OCI-LY3 (cell line): ENCODE measurements around the gene GNA12.

ENCODE experiments used
- H2AFZ ChIP-seq: fragments of 200-600, 300-600 bp; shearing (Covaris generic); 2 replicates; pipeline ENCODE4 v1.6.0; 2014; ENCODE audit warnings: antibody characterized with exemption, low read depth, low read length
- H3K27ac ChIP-seq: fragments of 200-600, 300-600 bp; sonication (generic); 2 replicates; pipeline ENCODE4 v1.5.1; 2014; ENCODE audit warnings: mild to moderate bottlenecking, low read length, moderate library complexity, mixed read lengths
- H3K27me3 ChIP-seq: fragments of 200-600, 300-600 bp; sonication (generic); 2 replicates; pipeline ENCODE4 v1.6.1; 2014; ENCODE audit warnings: low read depth, low read length, mixed read lengths
- H3K36me3 ChIP-seq: fragments of 200-600, 300-600 bp; sonication (generic); replicated peaks from 2 replicates; pipeline ENCODE3; 2014; ENCODE audit warnings: low read depth, low read length, mixed read lengths
- H3K4me1 ChIP-seq: fragments of 300-600, 200-600 bp; sonication (generic); 2 replicates; pipeline ENCODE4 v1.6.1; 2014; ENCODE audit warnings: low read length, mixed read lengths
- H3K4me2 ChIP-seq: fragments of 200-600, 300-600 bp; sonication (generic); 2 replicates; pipeline ENCODE4 v1.6.1; 2014; ENCODE audit warnings: low read length, mixed read lengths
- H3K4me3 ChIP-seq: fragments of 300-600, 200-600 bp; sonication (generic); 2 replicates; pipeline ENCODE4 v1.5.1; 2014; ENCODE audit warnings: antibody characterized with exemption, mild to moderate bottlenecking, low read length, moderate library complexity
- H3K79me2 ChIP-seq: fragments of 300-600, 200-600 bp; shearing (Covaris generic); 2 replicates; pipeline ENCODE4 v1.6.1; 2014; ENCODE audit warnings: mild to moderate bottlenecking, low read length, mixed read lengths
- H3K9ac ChIP-seq: fragments of 300-600, 200-600 bp; shearing (Covaris generic); 2 replicates; pipeline ENCODE4 v1.6.0; 2014; ENCODE audit warnings: mild to moderate bottlenecking, low read length, moderate library complexity
- H3K9me3 ChIP-seq: fragments of 200-600, 300-600 bp; shearing (Covaris generic); 2 replicates; pipeline ENCODE4 v1.6.1; 2014; ENCODE audit warnings: low read length, mixed read lengths; ENCODE audit not compliant: insufficient read depth
- H4K20me1 ChIP-seq: fragments of 200-600, 300-600 bp; sonication (generic); 2 replicates; pipeline ENCODE4 v1.6.1; 2016; ENCODE audit warnings: low read length, mixed read lengths; ENCODE audit not compliant: insufficient read depth
- EZH2phosphoT487 ChIP-seq: fragments of 200-600 bp; shearing (Covaris generic); IDR thresholded peaks from 2 replicates; pipeline ENCODE4 v1.6.1; 2018; ENCODE audit warnings: antibody characterized with exemption, mixed run types, low read depth
- TF ChIP-seq, protein P1 (sequence below): fragments of 200-600, 300-600 bp; sonication (generic); IDR thresholded peaks from 2 replicates; pipeline ENCODE4 v1.5.1; 2014; ENCODE audit warnings: antibody characterized with exemption, low read length, low read depth

Gene GNA12

DNA sequence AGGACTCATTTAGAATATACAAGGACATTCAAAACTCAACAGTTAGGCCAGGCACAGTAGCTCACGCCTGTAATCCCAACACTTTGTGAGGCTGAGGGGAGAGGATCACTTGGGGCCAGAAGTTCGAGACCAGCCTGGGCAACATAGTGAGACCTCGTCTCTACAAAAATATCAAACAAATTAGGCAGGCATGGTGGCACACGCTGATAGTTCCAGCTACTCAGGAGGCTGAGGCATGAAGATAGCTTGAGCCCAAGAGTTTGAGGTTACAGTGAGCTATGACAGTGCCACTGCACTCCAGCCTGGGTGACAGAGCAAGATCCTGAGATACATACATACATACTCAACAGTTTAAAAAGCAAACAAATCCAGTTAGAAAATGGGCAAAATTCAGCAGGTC, 44.9 kb downstream of the GNA12 start:
- H3K4me1 ChIP-seq: peaks cover 70% of the 10 kb centered on the region
- H3K27ac ChIP-seq: no peak overlapping the region
- H2AFZ ChIP-seq: no peak overlapping the region
- no peak overlapping the region for H3K9ac ChIP-seq
- H3K36me3 ChIP-seq: peaks cover 4% of the 10 kb centered on the region
- peaks cover 3% of the 10 kb centered on the region; the same call in 1 of the 2 replicates for H4K20me1 ChIP-seq
- peak overlapping the region; percentile 10; the same call in 1 of the 2 replicates for H3K4me3 ChIP-seq
- H3K27me3 ChIP-seq: no peaks in the 10 kb centered on the region
- H3K79me2 ChIP-seq: peaks cover 46% of the 10 kb centered on the region
- H3K4me2 ChIP-seq: peak overlapping the region; percentile 53
- no peak for TF ChIP-seq EZH2phosphoT487
- TF ChIP-seq, protein P1, sequence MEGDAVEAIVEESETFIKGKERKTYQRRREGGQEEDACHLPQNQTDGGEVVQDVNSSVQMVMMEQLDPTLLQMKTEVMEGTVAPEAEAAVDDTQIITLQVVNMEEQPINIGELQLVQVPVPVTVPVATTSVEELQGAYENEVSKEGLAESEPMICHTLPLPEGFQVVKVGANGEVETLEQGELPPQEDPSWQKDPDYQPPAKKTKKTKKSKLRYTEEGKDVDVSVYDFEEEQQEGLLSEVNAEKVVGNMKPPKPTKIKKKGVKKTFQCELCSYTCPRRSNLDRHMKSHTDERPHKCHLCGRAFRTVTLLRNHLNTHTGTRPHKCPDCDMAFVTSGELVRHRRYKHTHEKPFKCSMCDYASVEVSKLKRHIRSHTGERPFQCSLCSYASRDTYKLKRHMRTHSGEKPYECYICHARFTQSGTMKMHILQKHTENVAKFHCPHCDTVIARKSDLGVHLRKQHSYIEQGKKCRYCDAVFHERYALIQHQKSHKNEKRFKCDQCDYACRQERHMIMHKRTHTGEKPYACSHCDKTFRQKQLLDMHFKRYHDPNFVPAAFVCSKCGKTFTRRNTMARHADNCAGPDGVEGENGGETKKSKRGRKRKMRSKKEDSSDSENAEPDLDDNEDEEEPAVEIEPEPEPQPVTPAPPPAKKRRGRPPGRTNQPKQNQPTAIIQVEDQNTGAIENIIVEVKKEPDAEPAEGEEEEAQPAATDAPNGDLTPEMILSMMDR: no peak
- no peaks in the 10 kb centered on the region for H3K9me3 ChIP-seq

DNA sequence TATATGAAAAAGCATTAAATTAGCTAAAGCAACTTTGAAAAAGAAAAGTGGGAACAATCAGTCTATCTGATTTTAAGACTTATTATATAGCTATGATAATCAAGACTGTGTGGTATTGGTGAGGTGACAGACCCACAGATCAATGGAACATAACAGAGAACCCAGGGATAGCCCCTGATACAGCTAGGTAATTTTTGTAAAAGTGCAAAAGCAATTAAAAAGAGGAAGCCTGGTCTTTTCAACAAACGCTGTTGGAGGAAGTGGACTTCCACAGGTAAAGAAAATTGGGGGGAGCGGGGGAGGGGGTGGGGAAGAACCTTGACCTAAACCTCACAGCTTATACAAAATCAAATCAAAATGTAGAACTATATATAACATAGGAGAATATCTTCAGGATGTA, 45.4 kb downstream of the GNA12 start:
- no peak overlapping the region for H2AFZ ChIP-seq
- H3K79me2 ChIP-seq: peaks cover 46% of the 10 kb centered on the region
- H3K9ac ChIP-seq: no peak overlapping the region
- peaks cover 70% of the 10 kb centered on the region for H3K4me1 ChIP-seq
- TF ChIP-seq EZH2phosphoT487: no peak
- TF ChIP-seq, protein P1: no peak
- peaks cover 9% of the 10 kb centered on the region for H3K36me3 ChIP-seq
- no peak overlapping the region for H3K27ac ChIP-seq
- H3K9me3 ChIP-seq: no peaks in the 10 kb centered on the region
- peaks cover 3% of the 10 kb centered on the region; the same call in 1 of the 2 replicates for H4K20me1 ChIP-seq
- no peaks in the 10 kb centered on the region for H3K27me3 ChIP-seq
- H3K4me2 ChIP-seq: peak overlapping the region; percentile 53
- peak overlapping the region; percentile 10; the same call in 1 of the 2 replicates for H3K4me3 ChIP-seq

DNA sequence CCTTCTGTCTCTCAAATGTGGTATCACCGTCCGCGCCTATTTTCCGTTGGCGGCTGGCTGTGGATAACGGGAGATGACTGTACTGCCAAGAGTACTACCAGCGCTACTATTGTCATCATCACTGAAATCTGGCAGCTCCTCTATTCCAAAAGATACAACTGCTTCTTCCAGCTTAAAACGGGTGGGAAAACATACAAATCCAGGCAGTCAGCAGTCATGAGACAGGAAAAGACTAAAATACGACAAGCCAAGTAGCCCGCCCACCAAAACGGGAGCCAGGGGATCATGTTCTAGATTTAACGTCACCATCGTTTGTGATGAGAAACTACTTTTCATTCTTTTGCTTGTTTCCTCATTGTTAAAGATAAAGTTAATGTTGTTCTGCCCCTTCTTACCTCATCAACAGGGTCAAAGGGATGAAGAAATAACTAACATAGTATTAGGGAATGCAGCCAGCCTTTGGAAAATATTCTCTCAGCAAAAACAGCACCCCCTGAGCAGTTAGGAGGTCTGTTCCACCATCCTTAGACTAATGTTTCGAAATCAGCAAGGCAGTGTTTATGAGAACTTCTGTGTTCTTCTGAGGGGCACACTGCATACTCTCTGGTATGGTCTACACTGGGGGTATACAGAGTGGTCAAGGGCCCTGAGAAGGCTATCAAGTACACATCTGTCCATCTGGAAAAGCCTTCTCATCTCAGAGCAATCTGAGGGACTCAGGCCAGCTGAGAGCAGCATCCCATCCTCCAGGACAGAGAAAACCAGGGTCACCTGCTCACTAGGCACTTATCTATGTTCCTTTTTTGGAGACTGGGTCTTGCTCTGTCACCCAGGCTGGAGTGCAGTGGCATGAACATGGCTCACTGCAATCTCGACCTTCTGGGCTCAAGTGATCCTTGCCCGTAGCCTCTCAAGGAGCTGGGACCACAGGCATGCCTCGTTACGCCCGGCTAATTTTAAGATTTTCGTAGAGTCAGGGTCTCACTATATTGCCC, 47.5 kb downstream of the GNA12 start:
- no peak overlapping the region for H3K4me3 ChIP-seq
- peaks cover 42% of the 10 kb centered on the region for H3K79me2 ChIP-seq
- H3K4me1 ChIP-seq: peaks cover 52% of the 10 kb centered on the region
- no peak overlapping the region for H3K27ac ChIP-seq
- no peak overlapping the region for H3K9ac ChIP-seq
- no peak overlapping the region for H2AFZ ChIP-seq
- TF ChIP-seq, protein P1: no peak
- TF ChIP-seq EZH2phosphoT487: no peak
- H3K27me3 ChIP-seq: no peaks in the 10 kb centered on the region
- H3K36me3 ChIP-seq: peaks cover 13% of the 10 kb centered on the region
- no peaks in the 10 kb centered on the region for H3K9me3 ChIP-seq
- 0 out of 2 replicates have a peak overlapping the region, but pooled peaks have one; percentile 11 for H3K4me2 ChIP-seq
- H4K20me1 ChIP-seq: peaks cover 3% of the 10 kb centered on the region; the same call in 1 of the 2 replicates

DNA sequence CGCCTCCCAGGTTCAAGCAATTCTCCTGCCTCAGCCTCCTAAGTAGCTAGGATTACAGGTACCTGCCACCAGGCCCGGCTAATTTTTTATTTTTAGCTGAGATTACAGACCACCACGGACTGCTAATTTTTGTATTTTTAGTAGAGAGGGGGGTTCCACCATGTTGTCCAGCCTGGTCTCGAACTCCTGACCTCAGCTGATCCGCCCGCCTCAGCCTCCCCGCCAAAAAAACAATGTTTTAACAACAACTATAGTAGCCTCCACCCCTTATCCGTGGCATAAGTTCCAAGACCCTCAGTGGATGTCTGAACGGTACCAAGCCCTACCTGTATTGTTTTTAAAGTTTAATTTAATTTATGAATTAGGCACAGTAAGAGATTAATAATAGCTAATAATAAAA, 48.2 kb downstream of the GNA12 start:
- Histone ChIP-seq H3K79me2 (peaks cover 37% of the 10 kb centered on the region), H3K4me1 (peaks cover 44% of the 10 kb centered on the region), H3K9ac (no peak overlapping the region), H4K20me1 (peaks cover 3% of the 10 kb centered on the region; the same call in 1 of the 2 replicates), H3K4me3 (no peak overlapping the region), H3K4me2 (no peak overlapping the region), H3K36me3 (peaks cover 13% of the 10 kb centered on the region), H3K9me3 (no peaks in the 10 kb centered on the region), H3K27me3 (no peaks in the 10 kb centered on the region), H2AFZ (no peak overlapping the region), H3K27ac (no peak overlapping the region)
- TF ChIP-seq, protein P1: no peak
- TF ChIP-seq EZH2phosphoT487: no peak
